HL-60/S4 (cell line): ENCODE data around the gene PRDX4.
"Not testable (repeated sequence)": the region's sequence is repeated elsewhere in the genome, so short reads cannot be mapped to it uniquely, and the experiment has no call there.

Experiments used
- in situ Hi-C: fragments of 300-500 bp; cut with MboI; formaldehyde crosslinking; loops from 2 replicates; pipeline ENCODE4 v1.14.3; 2022; ENCODE audit warnings: low sequenced_read_pairs

Gene PRDX4

GRCh38 chrX:23667239-23668177 is at the start of gene PRDX4:
TSS of gene PRDX4 (plus strand) at chrX:23667493. CDS start at chrX:23667571, 78 bp downstream.
- in situ Hi-C loops = no loop called here

GRCh38 chrX:23621621-23622265 is 45.5 kb upstream of the PRDX4 start:
- in situ Hi-C loops = no loop called here

- in situ Hi-C loops = no loop called here
Measured at GRCh38 chrX:23623797-23624196, 43.5 kb upstream of the PRDX4 start.

GRCh38 chrX:23626651-23627050 is 40.6 kb upstream of the PRDX4 start:
- in situ Hi-C loops = no loop called here

GRCh38 chrX:23628131-23628530 is 39.2 kb upstream of the PRDX4 start:
- in situ Hi-C loops = no loop called here

GRCh38 chrX:23631136-23631535 is 36.2 kb upstream of the PRDX4 start:
- in situ Hi-C loops = no loop called here

- in situ Hi-C loops = no loop called here
Measured at GRCh38 chrX:23633834-23634580, 33.3 kb upstream of the PRDX4 start.

- in situ Hi-C loops = no loop called here
Measured at GRCh38 chrX:23637187-23637586, 30.1 kb upstream of the PRDX4 start.

- in situ Hi-C loops = no loop called here
Measured at GRCh38 chrX:23643020-23643419, 24.3 kb upstream of the PRDX4 start.

GRCh38 chrX:23644744-23645143 is 22.5 kb upstream of the PRDX4 start:
- in situ Hi-C loops = no loop called here

- in situ Hi-C loops = no loop called here
Measured at GRCh38 chrX:23656091-23656490, 11.2 kb upstream of the PRDX4 start.

- in situ Hi-C loops = no loop called here
Measured at GRCh38 chrX:23656684-23657083, 10.6 kb upstream of the PRDX4 start.

- in situ Hi-C loops = no loop called here
Measured at GRCh38 chrX:23659339-23659738, 8.0 kb upstream of the PRDX4 start.

- in situ Hi-C loops = not testable (repeated sequence)
Measured at GRCh38 chrX:23660083-23660765, 7.1 kb upstream of the PRDX4 start.

- in situ Hi-C loops = no loop called here
Measured at GRCh38 chrX:23660766-23661132, 6.5 kb upstream of the PRDX4 start.

- in situ Hi-C loops = no loop called here
Measured at GRCh38 chrX:23661671-23662070, 5.6 kb upstream of the PRDX4 start.

GRCh38 chrX:23662187-23662586 is 5.1 kb upstream of the PRDX4 start:
- in situ Hi-C loops = no loop called here

GRCh38 chrX:23662853-23663252 is 4.4 kb upstream of the PRDX4 start:
- in situ Hi-C loops = no loop called here

GRCh38 chrX:23664496-23664895 is 2.8 kb upstream of the PRDX4 start:
- in situ Hi-C loops = no loop called here

GRCh38 chrX:23666282-23666681 is 1.0 kb upstream of the PRDX4 start:
- in situ Hi-C loops = no loop called here

- in situ Hi-C loops = no loop called here
Measured at GRCh38 chrX:23668335-23668734, 1.0 kb downstream of the PRDX4 start.
